HUES48 (cell line): ENCODE measurements around the gene CREG2.

Source experiments
- H3K27ac ChIP-seq: one replicate; pipeline ENCODE4 v1.7.0; 2013; ENCODE audit warnings: low read depth, low read length, inconsistent platforms
- H3K27me3 ChIP-seq: 2 replicates; pipeline ENCODE4 v1.6.1; 2013; ENCODE audit warnings: mild to moderate bottlenecking, low read length; ENCODE audit not compliant: control insufficient read depth, insufficient read depth
- H3K36me3 ChIP-seq: 2 replicates; pipeline ENCODE4 v1.6.1; 2013; ENCODE audit warnings: low read length; ENCODE audit not compliant: control insufficient read depth, insufficient read depth
- H3K4me1 ChIP-seq: 2 replicates; pipeline ENCODE4 v1.6.1; 2013; ENCODE audit warnings: mild to moderate bottlenecking, low read length; ENCODE audit not compliant: control insufficient read depth, insufficient read depth
- H3K4me3 ChIP-seq: 2 replicates; pipeline ENCODE4 v1.5.1; 2013; ENCODE audit warnings: mild to moderate bottlenecking, low read depth, low read length
- H3K9ac ChIP-seq: 2 replicates; pipeline ENCODE4 v1.6.1; 2013; ENCODE audit warnings: mild to moderate bottlenecking, low read depth, low read length, moderate library complexity
- H3K9me3 ChIP-seq: 2 replicates; pipeline ENCODE4 v1.6.1; 2013; ENCODE audit warnings: low read length; ENCODE audit not compliant: control insufficient read depth, insufficient read depth

CREG2 gene

GRCh38 chr2:101408925-101409324 lies 21.6 kb upstream of the CREG2 start:
- Histone ChIP-seq H3K9ac (no peak overlapping the region), H3K36me3 (no peaks in the 10 kb centered on the region), H3K27ac (no peak overlapping the region), H3K4me1 (no peaks in the 10 kb centered on the region; the same call in 1 of the 2 replicates), H3K27me3 (no peaks in the 10 kb centered on the region), H3K9me3 (no peaks in the 10 kb centered on the region), H3K4me3 (no peak overlapping the region)

DNA sequence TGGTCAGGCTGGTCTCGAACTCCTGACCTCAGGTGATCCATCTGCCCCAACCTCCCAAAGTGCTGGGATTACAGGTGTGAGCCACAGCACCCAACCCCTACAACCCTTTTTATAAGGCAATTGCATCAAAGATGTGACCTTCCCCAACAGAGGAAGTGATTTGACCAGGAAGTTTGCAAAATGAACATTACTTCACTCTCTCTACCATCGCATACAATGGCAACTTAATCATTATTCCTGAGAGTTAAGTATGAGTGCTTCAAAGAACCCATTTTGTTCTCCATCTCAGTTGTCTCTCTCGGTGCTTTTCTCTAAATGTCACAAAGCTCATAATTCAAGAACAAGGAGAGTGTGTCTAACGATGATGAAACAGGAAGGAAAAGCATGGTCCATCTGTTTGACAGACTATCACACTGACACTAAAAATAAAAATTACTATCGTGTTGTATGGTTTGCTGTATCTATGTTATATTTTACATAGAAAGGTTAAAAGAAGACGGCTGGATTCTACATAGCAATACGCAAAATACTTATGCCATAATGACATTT lies 18.1 kb upstream of the CREG2 start:
- H3K27me3 ChIP-seq: no peaks in the 10 kb centered on the region
- no peaks in the 10 kb centered on the region for H3K9me3 ChIP-seq
- H3K4me1 ChIP-seq: peaks cover 4% of the 10 kb centered on the region
- H3K4me3 ChIP-seq: no peak overlapping the region
- no peak overlapping the region for H3K9ac ChIP-seq
- H3K27ac ChIP-seq: no peak overlapping the region
- no peaks in the 10 kb centered on the region for H3K36me3 ChIP-seq

GRCh38 chr2:101403745-101404144 lies 16.4 kb upstream of the CREG2 start:
- H3K4me1 ChIP-seq: peaks cover 4% of the 10 kb centered on the region
- no peak overlapping the region for H3K27ac ChIP-seq
- no peak overlapping the region for H3K4me3 ChIP-seq
- no peaks in the 10 kb centered on the region for H3K27me3 ChIP-seq
- no peaks in the 10 kb centered on the region for H3K9me3 ChIP-seq
- H3K9ac ChIP-seq: no peak overlapping the region
- H3K36me3 ChIP-seq: no peaks in the 10 kb centered on the region

DNA sequence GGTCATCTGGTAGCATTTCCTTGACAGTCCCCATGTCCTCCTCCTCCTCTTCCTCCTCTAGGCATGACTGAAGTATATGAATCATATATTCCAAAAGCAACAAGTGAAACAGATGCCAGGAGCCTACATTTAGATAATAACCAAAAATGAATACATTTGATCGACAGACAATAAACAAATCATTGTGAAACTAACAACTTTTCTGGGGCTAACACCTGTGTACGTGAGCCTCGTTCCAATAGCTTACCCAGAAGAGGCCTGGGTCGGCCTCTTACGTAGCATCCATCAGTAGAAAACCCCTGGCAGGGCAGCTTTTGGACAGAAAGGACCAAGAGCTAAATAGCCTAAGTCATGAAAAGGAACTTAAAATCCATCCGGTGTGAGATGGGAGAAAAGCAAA lies 15.3 kb upstream of the CREG2 start:
- H3K4me1 ChIP-seq: peaks cover 4% of the 10 kb centered on the region
- H3K27ac ChIP-seq: no peak overlapping the region
- no peak overlapping the region for H3K4me3 ChIP-seq
- no peaks in the 10 kb centered on the region for H3K9me3 ChIP-seq
- H3K27me3 ChIP-seq: no peaks in the 10 kb centered on the region
- H3K9ac ChIP-seq: no peak overlapping the region
- no peaks in the 10 kb centered on the region for H3K36me3 ChIP-seq

DNA sequence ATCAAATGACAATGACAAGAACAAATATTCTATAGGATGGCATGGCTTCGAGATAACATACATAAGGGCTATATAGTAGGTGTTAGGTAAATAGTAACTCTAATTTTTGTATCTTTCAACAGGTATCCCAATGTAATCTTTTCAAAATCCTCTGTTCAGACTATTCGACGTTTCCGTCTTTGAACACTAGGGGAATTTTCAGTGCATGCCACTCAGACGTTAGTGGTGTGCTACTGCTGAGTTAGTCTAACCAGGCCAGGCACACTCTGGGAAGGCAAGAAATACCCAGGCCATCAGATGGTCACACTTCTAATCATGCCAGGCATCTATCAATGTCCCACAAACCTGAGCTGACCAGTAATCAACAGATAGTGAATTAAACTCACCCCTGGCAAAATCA lies 14.6 kb upstream of the CREG2 start:
- H3K9ac ChIP-seq: no peak overlapping the region
- no peaks in the 10 kb centered on the region for H3K36me3 ChIP-seq
- no peaks in the 10 kb centered on the region for H3K9me3 ChIP-seq
- H3K4me3 ChIP-seq: no peak overlapping the region
- peaks cover 4% of the 10 kb centered on the region for H3K4me1 ChIP-seq
- H3K27ac ChIP-seq: no peak overlapping the region
- H3K27me3 ChIP-seq: no peaks in the 10 kb centered on the region

GRCh38 chr2:101401326-101401665 lies 14.0 kb upstream of the CREG2 start:
- peaks cover 4% of the 10 kb centered on the region for H3K4me1 ChIP-seq
- H3K9ac ChIP-seq: no peak overlapping the region
- no peaks in the 10 kb centered on the region for H3K9me3 ChIP-seq
- no peak overlapping the region for H3K4me3 ChIP-seq
- H3K27ac ChIP-seq: no peak overlapping the region
- H3K27me3 ChIP-seq: no peaks in the 10 kb centered on the region
- no peaks in the 10 kb centered on the region for H3K36me3 ChIP-seq

GRCh38 chr2:101400506-101401325 lies 13.4 kb upstream of the CREG2 start:
- Histone ChIP-seq H3K9me3 (no peaks in the 10 kb centered on the region), H3K9ac (no peak overlapping the region), H3K27me3 (no peaks in the 10 kb centered on the region), H3K4me1 (peaks cover 4% of the 10 kb centered on the region), H3K4me3 (no peak overlapping the region), H3K27ac (no peak overlapping the region), H3K36me3 (no peaks in the 10 kb centered on the region)

GRCh38 chr2:101400048-101400447 lies 12.7 kb upstream of the CREG2 start:
- Histone ChIP-seq H3K27ac (no peak overlapping the region), H3K4me1 (peaks cover 4% of the 10 kb centered on the region), H3K36me3 (no peaks in the 10 kb centered on the region), H3K9ac (no peak overlapping the region), H3K9me3 (no peaks in the 10 kb centered on the region), H3K27me3 (no peaks in the 10 kb centered on the region), H3K4me3 (no peak overlapping the region)

DNA sequence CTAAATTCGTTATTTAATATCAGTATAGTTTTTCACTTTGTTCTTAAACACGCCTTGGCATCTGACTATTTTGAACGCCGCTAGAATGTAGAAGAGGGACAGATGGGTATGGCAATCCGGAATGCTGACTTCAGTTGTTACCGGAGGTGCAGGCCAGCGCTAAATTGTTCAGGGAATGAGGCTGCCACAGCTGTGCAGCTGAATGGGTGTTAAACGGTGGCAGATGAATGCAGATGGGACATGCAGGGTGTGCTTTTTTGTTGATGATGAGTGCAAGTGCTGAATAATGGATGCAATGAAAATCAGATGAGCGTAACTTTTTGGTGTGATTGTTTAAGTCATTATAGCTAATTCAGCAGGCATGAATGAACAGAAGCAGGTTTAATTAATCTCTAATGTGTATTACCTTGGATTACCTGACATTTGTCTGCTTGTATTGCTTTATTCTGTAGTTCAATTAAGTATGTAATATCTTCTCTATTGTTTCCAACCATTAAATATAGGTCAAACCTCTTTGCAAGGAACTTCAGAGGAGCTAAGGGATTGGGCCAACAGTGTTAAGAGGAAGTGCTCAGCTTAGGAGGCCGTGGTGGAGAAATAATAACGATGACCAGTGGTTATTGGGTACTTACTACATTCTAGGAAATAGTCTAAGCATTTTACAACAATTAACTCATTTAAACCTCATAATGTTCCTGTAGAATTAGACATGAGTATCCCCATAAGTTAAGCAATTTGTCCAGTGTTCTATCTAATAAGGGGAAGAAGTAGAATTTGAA lies 11.9 kb upstream of the CREG2 start:
- Histone ChIP-seq H3K9me3 (no peaks in the 10 kb centered on the region), H3K4me3 (no peak overlapping the region), H3K36me3 (no peaks in the 10 kb centered on the region), H3K9ac (no peak overlapping the region), H3K4me1 (peaks cover 4% of the 10 kb centered on the region), H3K27ac (no peak overlapping the region), H3K27me3 (no peaks in the 10 kb centered on the region)

- no peak overlapping the region for H3K9ac ChIP-seq
- peaks cover 4% of the 10 kb centered on the region for H3K4me1 ChIP-seq
- no peak overlapping the region for H3K4me3 ChIP-seq
- no peaks in the 10 kb centered on the region for H3K27me3 ChIP-seq
- no peaks in the 10 kb centered on the region for H3K9me3 ChIP-seq
- H3K36me3 ChIP-seq: no peaks in the 10 kb centered on the region
- H3K27ac ChIP-seq: no peak overlapping the region
Measured at GRCh38 chr2:101398116-101398821, 11.0 kb upstream of the CREG2 start.
